IPS DF 6.9 (cell line): ENCODE results near the gene NDUFC2.

Source experiments
- DNase-seq: peaks from one replicate; pipeline ENCODE4 v3.0.0-alpha.2; 2013; ENCODE audit warnings: low read depth, low spot score
- H3K27ac ChIP-seq: one replicate; pipeline ENCODE4 v1.5.1; 2013; ENCODE audit warnings: low read length, control low read depth
- H3K27me3 ChIP-seq: 2 replicates; pipeline ENCODE4 v1.6.1; 2013; ENCODE audit warnings: mild to moderate bottlenecking, low read length; ENCODE audit not compliant: control insufficient read depth, insufficient read depth
- H3K36me3 ChIP-seq: 2 replicates; pipeline ENCODE4 v1.6.1; 2013; ENCODE audit warnings: low read length; ENCODE audit not compliant: control insufficient read depth, insufficient read depth
- H3K4me1 ChIP-seq: 2 replicates; pipeline ENCODE4 v1.6.1; 2013; ENCODE audit warnings: low read length; ENCODE audit not compliant: control insufficient read depth, insufficient read depth
- H3K4me3 ChIP-seq: 2 replicates; pipeline ENCODE4 v1.5.1; 2013; ENCODE audit warnings: mild to moderate bottlenecking, low read length
- H3K9me3 ChIP-seq: 2 replicates; pipeline ENCODE4 v1.6.1; 2013; ENCODE audit warnings: low read length, inconsistent platforms; ENCODE audit not compliant: control insufficient read depth, insufficient read depth
- WGBS: extraction: QIAGEN DNeasy Blood & Tissue Kit; methylation state at CpG from one replicate; pipeline ENCODE4 v1.1.7; 2013; ENCODE audit warnings: mixed read lengths, missing lambda C conversion rate; ENCODE audit not compliant: insufficient read length, insufficient coverage; 5-methylcytosine and 5-hydroxymethylcytosine counted together

NDUFC2 gene

GRCh38 chr11:78079232-78080083 is at the start of gene NDUFC2:
NDUFC2 (minus strand) TSS chr11:78079862; CDS start chr11:78079744, 118 bp downstream.
- Histone ChIP-seq H3K27me3 (no peaks in the 10 kb centered on the region), H3K4me1 (no peaks in the 10 kb centered on the region), H3K4me3 (peak within 1 kb of the TSS; percentile 84), H3K36me3 (no peaks in the 10 kb centered on the region), H3K27ac (no peak within 1 kb of the TSS), H3K9me3 (no peaks in the 10 kb centered on the region)
- DNase-seq, result peak; percentile 55
- no CpG with 5 or more reads among the region's 68 CpGs for WGBS

GRCh38 chr11:78127403-78127802 is 47.7 kb upstream of the NDUFC2 start:
- Histone ChIP-seq H3K27me3 (no peaks in the 10 kb centered on the region), H3K9me3 (no peaks in the 10 kb centered on the region), H3K36me3 (peaks cover 2% of the 10 kb centered on the region; the same call in 1 of the 2 replicates), H3K4me3 (no peak overlapping the region), H3K4me1 (no peaks in the 10 kb centered on the region; the same call in 1 of the 2 replicates), H3K27ac (no peak overlapping the region)
- WGBS, result no CpG with 5 or more reads among the region's 3 CpGs
- DNase-seq, result no peak

- no CpG with 5 or more reads among the region's 6 CpGs for WGBS
- peaks cover 7% of the 10 kb centered on the region; the same call in 1 of the 2 replicates for H3K36me3 ChIP-seq
These were observed 33.1 kb upstream of the NDUFC2 start for GRCh38 chr11:78112582-78113275.

GRCh38 chr11:78111298-78111697 is 31.6 kb upstream of the NDUFC2 start:
- Histone ChIP-seq H3K9me3 (no peaks in the 10 kb centered on the region), H3K4me3 (no peak overlapping the region), H3K36me3 (peaks cover 7% of the 10 kb centered on the region; the same call in 1 of the 2 replicates), H3K4me1 (no peaks in the 10 kb centered on the region), H3K27me3 (no peaks in the 10 kb centered on the region), H3K27ac (no peak overlapping the region)
- no peak for DNase-seq
- WGBS, result no CpG with 5 or more reads among the region's 2 CpGs

More at GRCh38 chr11:78112582-78113275, 33.1 kb upstream of the NDUFC2 start:
- H3K27ac ChIP-seq, result no peak overlapping the region
- no peaks in the 10 kb centered on the region for H3K27me3 ChIP-seq
- no peaks in the 10 kb centered on the region for H3K4me1 ChIP-seq
- DNase-seq, result no peak
- H3K9me3 ChIP-seq, result no peaks in the 10 kb centered on the region
- H3K4me3 ChIP-seq, result no peak overlapping the region

- DNase-seq, result no peak
- Histone ChIP-seq H3K4me3 (no peak overlapping the region), H3K9me3 (no peaks in the 10 kb centered on the region), H3K36me3 (peaks cover 7% of the 10 kb centered on the region; the same call in 1 of the 2 replicates), H3K27me3 (no peaks in the 10 kb centered on the region), H3K27ac (no peak overlapping the region), H3K4me1 (no peaks in the 10 kb centered on the region)
- WGBS, result no CpG with 5 or more reads among the region's 2 CpGs
These were observed 31.2 kb upstream of the NDUFC2 start for GRCh38 chr11:78110830-78111229.

- H3K4me1 ChIP-seq, result no peaks in the 10 kb centered on the region
- peaks cover 7% of the 10 kb centered on the region; the same call in 1 of the 2 replicates for H3K36me3 ChIP-seq
- DNase-seq, result no peak
- no peaks in the 10 kb centered on the region for H3K9me3 ChIP-seq
- WGBS, result no CpG with 5 or more reads among the region's 5 CpGs
- H3K4me3 ChIP-seq, result no peak overlapping the region
- no peak overlapping the region for H3K27ac ChIP-seq
- no peaks in the 10 kb centered on the region for H3K27me3 ChIP-seq
These were observed 30.7 kb upstream of the NDUFC2 start for GRCh38 chr11:78110351-78110750.

- Histone ChIP-seq H3K9me3 (no peaks in the 10 kb centered on the region), H3K27ac (no peak overlapping the region), H3K4me1 (no peaks in the 10 kb centered on the region), H3K27me3 (no peaks in the 10 kb centered on the region), H3K36me3 (peaks cover 7% of the 10 kb centered on the region; the same call in 1 of the 2 replicates), H3K4me3 (no peak overlapping the region)
- no peak for DNase-seq
- no CpG with 5 or more reads among the region's 3 CpGs for WGBS
These were observed 29.7 kb upstream of the NDUFC2 start for GRCh38 chr11:78109081-78110015.

GRCh38 chr11:78100676-78101472 is 21.2 kb upstream of the NDUFC2 start:
- Histone ChIP-seq H3K36me3 (peaks cover 7% of the 10 kb centered on the region; the same call in 1 of the 2 replicates), H3K9me3 (no peaks in the 10 kb centered on the region), H3K4me3 (no peak overlapping the region), H3K27ac (no peak overlapping the region), H3K4me1 (no peaks in the 10 kb centered on the region), H3K27me3 (no peaks in the 10 kb centered on the region)
- DNase-seq, result no peak
- no CpG with 5 or more reads among the region's 2 CpGs for WGBS

- Histone ChIP-seq H3K4me1 (no peaks in the 10 kb centered on the region), H3K9me3 (no peaks in the 10 kb centered on the region), H3K27ac (no peak overlapping the region), H3K27me3 (no peaks in the 10 kb centered on the region), H3K4me3 (no peak overlapping the region), H3K36me3 (peaks cover 7% of the 10 kb centered on the region; the same call in 1 of the 2 replicates)
- DNase-seq, result no peak
- no CpG with 5 or more reads among the region's 5 CpGs for WGBS
These were observed 20.6 kb upstream of the NDUFC2 start for GRCh38 chr11:78100261-78100660.
